Measurements from ENCODE around the gene MAML1. TPM values are rescaled to one million over a fixed set of nuclear protein-coding genes. Genes with fewer than 3 reads are reported as not detected.

MAML1 gene
- total RNA-seq, 4 donors from 2014 or later: 16.6 to 29.0 (median 17.9) TPM

GRCh38 chr5:179729727-179730126 lies 2.9 kb upstream of the MAML1 start:
- no peak for DNase-seq
- Histone ChIP-seq H3K27ac (no peak overlapping the region), H3K4me1 (peaks cover 9 to 24% (median 17%) of the 10 kb centered on the region in 3 donors), H3K4me3 (no peak overlapping the region), H3K36me3 (peaks cover 18 to 62% (median 46%) of the 10 kb centered on the region in 3 donors), H3K9me3 (no peaks in the 10 kb centered on the region), H3K27me3 (no peaks in the 10 kb centered on the region)
- no peak for TF ChIP-seq CTCF (IDR thresholded peaks at IDR 0.05)
- no peak for TF ChIP-seq POLR2A (IDR thresholded peaks at IDR 0.05)
- intact Hi-C loops (cut with DNase I): no loop called here
- WGBS, 2 donors: 69 to 75% methylated on average over 3 of the region's 3 CpGs

- no peaks in the 10 kb centered on the region for H3K27me3 ChIP-seq
- no peak overlapping the region for H3K27ac ChIP-seq
- WGBS, 2 donors: 57 to 58% methylated on average over 3 of the region's 3 CpGs
- TF ChIP-seq POLR2A (IDR thresholded peaks at IDR 0.05): no peak
- TF ChIP-seq CTCF (IDR thresholded peaks at IDR 0.05): no peak
- peaks cover 15 to 31% (median 23%) of the 10 kb centered on the region in 3 donors for H3K4me1 ChIP-seq
- intact Hi-C loops (cut with DNase I): no loop called here
- no peak overlapping the region for H3K4me3 ChIP-seq
- peaks cover 12 to 58% (median 40%) of the 10 kb centered on the region in 3 donors for H3K36me3 ChIP-seq
- no peak for DNase-seq
- no peaks in the 10 kb centered on the region for H3K9me3 ChIP-seq
These were observed 2.3 kb upstream of the MAML1 start for GRCh38 chr5:179730356-179730755.

GRCh38 chr5:179730852-179731251 lies 1.8 kb upstream of the MAML1 start:
- Histone ChIP-seq H3K4me3 (no peak overlapping the region), H3K4me1 (peaks cover 15 to 36% (median 27%) of the 10 kb centered on the region in 3 donors), H3K36me3 (peaks cover 8 to 58% (median 36%) of the 10 kb centered on the region in 3 donors), H3K27ac (no peak overlapping the region), H3K27me3 (no peaks in the 10 kb centered on the region), H3K9me3 (no peaks in the 10 kb centered on the region)
- no peak for DNase-seq
- 73 to 85% methylated on average over 3 of the region's 3 CpGs for WGBS, 2 donors
- intact Hi-C loops (cut with DNase I): no loop called here
- TF ChIP-seq CTCF (IDR thresholded peaks at IDR 0.05) (no peak), POLR2A (IDR thresholded peaks at IDR 0.05) (no peak)

- Histone ChIP-seq H3K27me3 (no peaks in the 10 kb centered on the region), H3K27ac (peak overlapping the region; percentile 89 to 99 (median 96)), H3K9me3 (no peaks in the 10 kb centered on the region), H3K4me1 (peaks cover 15 to 46% (median 27%) of the 10 kb centered on the region in 3 donors), H3K4me3 (peak overlapping the region; percentile 67 to 98 (median 90)), H3K36me3 (peaks cover 0 to 49% (median 25%) of the 10 kb centered on the region in 3 donors)
- intact Hi-C loops (cut with DNase I): no loop called here
- TF ChIP-seq POLR2A (IDR thresholded peaks at IDR 0.05) (no peak), CTCF (IDR thresholded peaks at IDR 0.05) (no peak)
- DNase-seq: no peak
- 41 to 43% methylated on average over 24 of the region's 24 CpGs for WGBS, 2 donors
These were observed 721 bp upstream of the MAML1 start for GRCh38 chr5:179731791-179732411.

- intact Hi-C loops (cut with DNase I): no loop called here
- H3K27me3 ChIP-seq: no peaks in the 10 kb centered on the region
- H3K27ac ChIP-seq: peak overlapping the region; percentile 89 to 99 (median 96)
- no peak for TF ChIP-seq POLR2A (IDR thresholded peaks at IDR 0.05)
- TF ChIP-seq CTCF (IDR thresholded peaks at IDR 0.05): no peak
- H3K36me3 ChIP-seq: peaks cover 0 to 48% (median 14%) of the 10 kb centered on the region in 3 donors
- WGBS, 2 donors: 0% methylated on average over 14 to 19 of the region's 101 CpGs
- H3K4me1 ChIP-seq: peaks cover 15 to 59% (median 27%) of the 10 kb centered on the region in 3 donors
- no peak for DNase-seq
- H3K4me3 ChIP-seq: peak overlapping the region; percentile 67 to 98 (median 90)
- H3K9me3 ChIP-seq: no peaks in the 10 kb centered on the region
These were observed 523 bp downstream of the MAML1 start for GRCh38 chr5:179732918-179733771.
